DOHH2 (cell line): ENCODE data around the gene ETHE1.

Source experiments
- EZH2phosphoT487 ChIP-seq: fragments of 200-600 bp; sonication (generic); IDR thresholded peaks from 2 replicates; pipeline ENCODE4 v1.6.1; 2017; ENCODE audit warnings: borderline replicate concordance, mild to moderate bottlenecking, antibody characterized with exemption, low read length, moderate library complexity, mixed read lengths
- TF ChIP-seq, protein P1 (sequence below): fragments of 200-600 bp; sonication (generic); IDR thresholded peaks from one replicate; pipeline ENCODE4 v1.5.1; 2014; ENCODE audit warnings: antibody characterized with exemption, mild to moderate bottlenecking, low read depth, low read length; ENCODE audit not compliant: poor library complexity, severe bottlenecking

DNA sequence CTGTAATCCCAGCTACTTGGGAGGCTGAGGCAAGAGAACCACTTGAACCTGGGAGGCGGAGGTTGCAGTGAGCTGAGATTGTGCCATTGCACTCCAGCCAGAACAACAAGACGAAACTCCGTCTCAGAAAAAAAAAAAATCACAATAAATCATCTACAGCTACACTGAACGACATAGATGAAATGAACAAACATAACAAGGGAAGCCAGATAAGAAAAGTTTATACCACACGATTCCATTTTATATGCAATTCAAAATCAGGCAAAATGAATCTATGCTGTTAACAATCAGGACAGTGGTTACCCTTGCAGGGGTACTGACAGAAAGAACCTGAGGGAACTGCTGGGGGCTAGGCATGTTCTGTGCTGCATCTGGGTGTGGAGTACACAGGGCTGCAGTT, 42.7 kb upstream of the ETHE1 start:
- TF ChIP-seq, protein P1, sequence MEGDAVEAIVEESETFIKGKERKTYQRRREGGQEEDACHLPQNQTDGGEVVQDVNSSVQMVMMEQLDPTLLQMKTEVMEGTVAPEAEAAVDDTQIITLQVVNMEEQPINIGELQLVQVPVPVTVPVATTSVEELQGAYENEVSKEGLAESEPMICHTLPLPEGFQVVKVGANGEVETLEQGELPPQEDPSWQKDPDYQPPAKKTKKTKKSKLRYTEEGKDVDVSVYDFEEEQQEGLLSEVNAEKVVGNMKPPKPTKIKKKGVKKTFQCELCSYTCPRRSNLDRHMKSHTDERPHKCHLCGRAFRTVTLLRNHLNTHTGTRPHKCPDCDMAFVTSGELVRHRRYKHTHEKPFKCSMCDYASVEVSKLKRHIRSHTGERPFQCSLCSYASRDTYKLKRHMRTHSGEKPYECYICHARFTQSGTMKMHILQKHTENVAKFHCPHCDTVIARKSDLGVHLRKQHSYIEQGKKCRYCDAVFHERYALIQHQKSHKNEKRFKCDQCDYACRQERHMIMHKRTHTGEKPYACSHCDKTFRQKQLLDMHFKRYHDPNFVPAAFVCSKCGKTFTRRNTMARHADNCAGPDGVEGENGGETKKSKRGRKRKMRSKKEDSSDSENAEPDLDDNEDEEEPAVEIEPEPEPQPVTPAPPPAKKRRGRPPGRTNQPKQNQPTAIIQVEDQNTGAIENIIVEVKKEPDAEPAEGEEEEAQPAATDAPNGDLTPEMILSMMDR, result no peak
- no peak for TF ChIP-seq EZH2phosphoT487
